Stimulated activated CD8-positive, alpha-beta memory T cell treated with anti-CD3 and anti-CD28 coated beads, Interleukin-15, amount 100 ng/mL, for 48 hours (primary cell): Measurements from ENCODE around the gene NLRP10.
A peak's percentile ranks its signal among the peaks of the same experiment; 100 is the strongest.
"Not testable (repeated sequence)": the region's sequence is repeated elsewhere in the genome, so short reads cannot be mapped to it uniquely, and the experiment has no call there.

Source experiments
- DNase-seq, 2 donors: peaks; one replicate each; pipeline ENCODE4 v3.0.0-alpha.2; 2020; ENCODE audit warnings: low read depth in 2 of 2

Gene NLRP10

DNA sequence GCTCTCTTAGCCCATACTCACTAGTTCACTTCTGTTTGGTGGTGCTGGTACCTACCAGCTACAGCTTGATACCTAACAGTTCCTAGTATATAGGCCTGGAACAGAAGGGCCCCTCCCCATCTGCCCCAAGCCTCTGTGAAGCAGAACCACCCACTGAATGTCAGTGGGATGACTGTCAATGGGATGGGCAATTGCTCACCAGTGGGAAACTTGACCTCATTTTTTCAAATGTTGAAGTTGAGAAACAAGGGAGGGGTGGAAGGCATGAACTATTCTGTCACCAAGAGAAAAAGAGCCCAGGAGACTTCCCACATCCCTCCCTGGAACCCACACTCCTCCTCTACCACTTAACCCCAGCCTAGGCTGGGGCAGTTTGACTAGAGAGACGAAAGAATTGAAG lies at the start of gene NLRP10:
Gene NLRP10 (minus strand): TSS at position 62 of the 400 bp plus-strand sequence. CDS start 1,952 bp downstream, outside the sequence.
- no peak for DNase-seq

DNA sequence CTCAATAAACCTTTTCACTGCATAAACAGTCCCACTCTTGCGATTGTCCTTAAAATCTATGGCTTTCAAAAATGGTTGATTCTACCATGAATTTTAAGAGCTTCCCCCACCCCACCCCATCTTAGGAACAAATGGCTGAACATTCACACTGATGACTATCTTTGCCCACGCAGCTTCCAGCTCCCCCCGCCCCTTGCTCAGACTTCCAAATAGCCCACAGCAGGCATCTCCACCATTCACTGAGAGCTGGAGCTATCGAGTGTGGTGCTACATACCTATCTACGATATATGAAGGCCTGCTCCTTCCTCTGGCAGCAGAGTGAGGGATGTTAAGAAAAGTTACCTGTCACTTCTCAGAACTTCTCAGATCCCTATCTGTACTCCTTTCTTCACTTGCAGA lies 48.6 kb upstream of the NLRP10 start:
- no peak for DNase-seq

DNA sequence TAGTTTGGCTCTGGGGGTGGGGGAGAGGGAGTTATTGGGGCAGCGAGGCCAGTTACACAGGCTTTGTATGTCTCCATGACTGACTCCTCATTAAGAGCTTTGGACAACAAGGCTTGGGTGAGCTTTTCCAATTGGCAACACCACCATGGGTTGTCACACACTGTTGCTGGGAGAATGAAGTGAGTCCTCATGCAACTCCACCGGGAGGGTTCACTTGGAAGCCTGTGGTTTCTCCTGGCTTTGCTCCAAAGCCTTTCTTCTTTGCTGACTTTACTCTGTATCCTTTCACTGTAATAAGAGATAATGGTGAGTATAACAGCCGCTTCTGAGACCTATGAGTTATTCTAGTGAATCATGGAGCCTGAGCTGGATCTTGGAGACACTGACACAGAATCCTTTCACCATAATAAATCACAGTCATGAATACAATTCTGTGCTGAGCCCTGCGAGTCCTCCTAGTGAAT lies 46.8 kb upstream of the NLRP10 start:
- no peak for DNase-seq

- DNase-seq, result no peak
Measured at GRCh38 chr11:8011371-8011770, 46.1 kb upstream of the NLRP10 start.

DNA sequence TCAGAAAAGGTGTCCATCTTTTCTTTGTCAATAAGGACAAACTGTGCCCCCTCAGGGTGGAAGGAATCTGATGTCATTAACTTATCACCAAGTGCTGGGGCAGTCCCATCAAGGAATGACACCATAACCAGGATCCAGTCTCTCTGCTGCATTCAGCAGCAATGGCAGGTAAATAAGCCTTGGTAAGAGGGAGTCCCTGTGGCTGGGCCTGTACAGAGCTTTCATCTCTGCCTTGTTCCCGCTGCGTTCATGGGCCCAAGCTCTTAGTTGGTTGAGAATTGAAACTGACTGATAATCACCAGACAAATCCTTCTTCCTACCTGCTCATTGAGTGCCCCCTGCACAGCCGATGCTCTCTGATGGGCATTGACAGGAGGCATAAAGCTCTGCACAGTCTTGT lies 44.6 kb upstream of the NLRP10 start:
- no peak for DNase-seq

GRCh38 chr11:8008212-8008611 lies 43.0 kb upstream of the NLRP10 start:
- DNase-seq, result no peak

DNA sequence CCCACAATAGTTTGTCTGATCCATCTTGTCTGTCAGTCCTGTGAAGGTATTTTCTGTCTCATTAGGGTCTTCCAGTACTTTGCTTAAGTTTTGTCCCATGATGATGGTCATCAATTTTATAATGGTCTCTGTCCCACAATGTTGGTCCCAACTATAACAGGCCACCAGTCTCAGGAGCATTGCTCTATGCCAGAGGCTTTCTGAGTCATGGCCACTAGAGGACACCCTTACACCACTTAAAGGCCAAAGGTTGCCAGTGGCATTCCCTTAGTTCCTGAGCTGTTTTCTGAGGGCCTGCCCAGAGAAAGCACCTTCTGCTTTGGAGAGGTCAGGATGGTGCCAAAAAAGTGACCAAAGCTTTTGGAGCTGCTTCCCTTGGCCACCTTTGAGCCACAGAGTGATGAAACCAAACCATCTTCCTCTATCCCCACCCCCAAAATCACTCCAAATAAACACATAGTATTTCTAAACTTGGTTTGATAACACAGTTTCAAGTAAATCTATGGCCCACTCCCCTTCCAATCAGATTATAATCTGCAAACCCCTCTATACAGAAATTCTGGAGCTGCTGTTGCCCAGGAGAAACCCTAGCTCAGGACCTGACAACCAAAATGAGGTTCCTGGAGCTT lies 41.2 kb upstream of the NLRP10 start:
- no peak for DNase-seq

GRCh38 chr11:8005556-8005955 lies 40.3 kb upstream of the NLRP10 start:
- no peak for DNase-seq

- DNase-seq, result no peak
Measured at GRCh38 chr11:8004008-8004407, 38.8 kb upstream of the NLRP10 start.

DNA sequence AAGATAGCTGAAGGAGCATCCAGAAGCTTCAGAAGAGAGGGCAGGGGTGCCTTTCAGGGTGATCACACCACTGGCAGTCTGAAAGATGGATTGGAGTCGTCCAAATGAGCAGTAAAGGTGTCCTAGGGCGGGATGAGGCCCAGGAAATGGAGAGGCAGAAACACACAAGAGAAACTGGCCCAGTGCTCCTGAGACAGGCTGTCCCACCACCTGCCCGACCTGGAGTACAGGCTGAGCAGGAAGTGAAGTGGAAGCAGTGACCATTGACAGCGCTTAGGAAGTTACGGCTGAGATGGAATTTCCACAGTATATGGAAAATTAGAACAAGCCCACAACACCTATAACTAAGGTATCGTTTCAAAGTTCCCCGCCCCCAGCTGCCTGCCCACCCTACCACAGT lies 37.9 kb upstream of the NLRP10 start:
- no peak for DNase-seq

DNA sequence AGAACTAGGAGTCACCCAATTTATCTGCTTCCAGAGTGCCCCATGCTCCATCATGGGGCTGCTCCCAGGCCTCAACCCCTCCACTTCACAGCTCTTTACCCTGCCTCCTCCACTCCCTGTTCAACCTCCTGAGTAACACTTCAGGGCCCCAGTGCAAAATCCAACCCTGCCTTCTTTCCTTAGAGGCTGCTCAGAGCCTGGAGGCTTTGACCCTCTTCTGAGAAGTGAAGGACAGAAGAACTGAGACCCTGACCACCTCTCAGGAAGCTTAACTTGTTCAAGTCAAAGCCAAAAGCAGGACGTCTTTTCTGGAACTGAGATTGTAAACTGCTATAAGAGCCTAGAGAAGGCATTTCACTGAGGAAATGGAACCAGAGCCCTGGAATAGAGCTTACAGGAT lies 37.4 kb upstream of the NLRP10 start:
- no peak for DNase-seq

DNA sequence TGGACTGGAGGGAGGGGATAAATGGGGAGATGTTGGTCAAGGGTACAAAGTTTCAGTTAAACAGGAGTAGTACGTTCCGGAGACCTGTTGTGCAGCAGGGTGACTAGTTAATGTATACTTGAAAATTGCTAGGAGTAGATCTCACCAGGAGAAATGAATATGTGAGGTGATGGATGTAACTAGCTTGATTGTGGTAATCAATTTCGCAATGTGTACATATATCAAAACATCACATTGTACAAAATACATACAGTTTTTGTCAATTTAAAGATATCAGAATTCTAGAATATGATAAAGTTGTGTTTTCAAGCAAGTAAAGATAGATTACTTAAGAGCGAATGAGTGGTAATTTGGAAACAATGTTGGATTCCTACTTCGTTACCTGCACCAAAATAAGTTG lies 35.1 kb upstream of the NLRP10 start:
- no peak for DNase-seq

DNA sequence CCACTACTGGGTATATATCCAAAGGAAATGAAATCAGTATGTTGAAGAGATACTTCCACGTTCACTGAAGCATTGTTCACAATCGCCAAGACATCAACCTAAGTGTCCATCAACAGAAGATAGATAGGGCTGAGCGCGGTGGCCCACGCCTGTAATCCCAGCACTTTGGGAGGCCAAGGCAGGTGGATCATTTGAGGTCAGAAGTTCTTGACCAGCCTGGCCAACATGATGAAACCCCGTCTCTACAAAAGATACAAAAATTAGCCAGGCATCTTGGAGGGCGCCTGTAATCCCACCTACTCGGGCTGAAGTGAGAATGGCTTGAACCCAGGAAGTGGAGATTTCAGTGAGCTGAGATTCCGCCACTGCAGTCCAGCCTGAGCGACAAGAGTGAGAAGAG lies 34.5 kb upstream of the NLRP10 start:
- no peak for DNase-seq

DNA sequence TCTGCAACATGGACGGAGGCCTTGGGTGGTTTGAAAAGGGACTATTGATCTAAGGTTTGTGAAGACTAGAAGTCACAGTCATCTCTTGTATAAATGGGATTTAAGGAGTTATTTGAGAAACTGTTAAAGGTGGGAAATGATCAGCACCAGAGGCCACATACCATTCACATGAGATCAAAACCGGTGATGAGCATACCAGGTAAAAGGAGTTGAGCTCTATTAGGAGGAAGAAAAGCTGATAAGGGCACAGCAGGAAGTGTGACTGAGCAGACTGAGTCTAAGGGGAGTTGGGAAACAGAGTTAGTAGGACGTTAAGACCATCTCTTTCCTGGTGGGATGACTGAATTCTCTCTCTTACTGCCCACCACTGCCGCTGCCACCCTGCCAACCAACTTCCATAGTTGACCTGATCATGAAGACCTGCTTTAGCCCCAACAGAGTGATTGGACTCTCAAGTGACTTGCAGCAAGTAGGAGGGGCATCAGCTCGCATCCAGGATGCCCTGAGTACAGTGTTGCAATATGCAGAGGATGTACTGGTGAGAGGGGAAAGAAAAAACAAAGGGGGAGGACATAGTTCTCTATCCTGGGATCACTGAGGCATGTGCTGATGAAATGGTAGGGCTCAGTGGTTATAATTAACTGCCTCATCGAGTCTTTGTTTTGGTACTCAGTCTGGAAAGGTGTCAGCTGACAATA lies 29.5 kb upstream of the NLRP10 start:
- DNase-seq, result no peak

- DNase-seq, result not testable (repeated sequence)
Measured at GRCh38 chr11:7987560-7987883, 22.3 kb upstream of the NLRP10 start.

DNA sequence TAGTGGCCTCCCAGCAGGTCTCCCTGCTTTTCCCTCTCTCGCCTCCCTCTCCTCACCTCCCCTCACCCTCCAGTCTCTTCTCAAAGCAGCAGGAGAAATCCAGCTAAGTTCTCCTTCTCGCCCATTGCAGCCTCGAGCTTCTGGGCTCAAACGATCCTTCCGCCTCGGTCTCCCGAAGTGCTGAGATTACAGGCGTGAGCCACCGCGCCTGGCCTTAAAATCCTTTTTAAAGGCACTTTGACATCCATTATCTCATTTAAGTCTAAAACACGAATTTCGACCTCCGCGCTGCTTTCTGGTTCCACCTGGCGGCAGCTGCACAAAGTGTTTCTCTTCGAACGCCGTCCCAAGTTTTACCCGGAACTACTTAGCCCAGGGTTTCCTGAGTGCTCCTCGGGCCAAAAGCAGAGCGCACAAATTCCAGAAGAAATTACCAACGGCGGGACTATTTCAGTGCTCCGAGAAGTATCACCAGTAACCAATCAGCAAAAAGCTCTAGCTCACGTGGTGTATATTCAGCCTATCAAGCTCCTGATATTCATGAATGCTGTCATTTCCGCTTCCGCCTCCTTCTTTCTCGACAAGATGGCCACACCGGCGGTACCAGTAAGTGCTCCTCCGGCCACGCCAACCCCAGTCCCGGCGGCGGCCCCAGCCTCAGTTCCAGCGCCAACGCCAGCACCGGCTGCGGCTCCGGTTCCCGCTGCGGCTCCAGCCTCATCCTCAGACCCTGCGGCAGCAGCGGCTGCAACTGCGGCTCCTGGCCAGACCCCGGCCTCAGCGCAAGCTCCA lies 21.7 kb upstream of the NLRP10 start, which contains the start of gene EIF3F:
Gene EIF3F (plus strand): TSS at position 570 of the 792 bp plus-strand sequence. CDS start 16 bp downstream, at position 586.
- peak; percentile 75 to 79 for DNase-seq

- no peak for DNase-seq
Measured at GRCh38 chr11:7983832-7984590, 18.8 kb upstream of the NLRP10 start.

DNA sequence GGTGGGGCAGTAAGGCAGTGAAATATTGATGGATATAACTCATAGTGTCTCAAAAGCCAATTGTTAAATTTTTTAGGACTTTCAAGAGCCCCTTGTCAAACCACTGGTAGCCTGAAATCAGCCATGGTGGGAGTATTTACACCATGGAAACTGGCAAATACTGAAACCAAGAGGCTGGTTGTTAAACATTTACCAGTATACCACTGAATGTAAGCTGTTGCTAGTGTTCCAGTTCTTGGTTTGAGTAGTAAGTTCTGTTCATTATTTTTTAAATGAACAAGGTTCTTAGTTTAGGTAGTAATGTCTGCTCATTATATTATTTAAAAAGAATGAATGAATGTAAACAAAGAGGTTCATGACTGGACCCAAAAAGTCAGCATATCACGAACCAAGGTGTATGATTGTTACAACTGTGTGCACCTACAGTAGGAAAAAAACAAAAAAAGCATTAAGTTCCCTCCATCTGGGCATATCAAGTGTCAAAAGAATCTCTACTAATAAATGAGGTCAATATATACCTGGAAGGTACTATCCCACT lies 17.4 kb upstream of the NLRP10 start:
- no peak for DNase-seq

- no peak for DNase-seq
Measured at GRCh38 chr11:7981619-7982157, 16.4 kb upstream of the NLRP10 start.

GRCh38 chr11:7977232-7977917 lies 12.1 kb upstream of the NLRP10 start:
- no peak for DNase-seq

DNA sequence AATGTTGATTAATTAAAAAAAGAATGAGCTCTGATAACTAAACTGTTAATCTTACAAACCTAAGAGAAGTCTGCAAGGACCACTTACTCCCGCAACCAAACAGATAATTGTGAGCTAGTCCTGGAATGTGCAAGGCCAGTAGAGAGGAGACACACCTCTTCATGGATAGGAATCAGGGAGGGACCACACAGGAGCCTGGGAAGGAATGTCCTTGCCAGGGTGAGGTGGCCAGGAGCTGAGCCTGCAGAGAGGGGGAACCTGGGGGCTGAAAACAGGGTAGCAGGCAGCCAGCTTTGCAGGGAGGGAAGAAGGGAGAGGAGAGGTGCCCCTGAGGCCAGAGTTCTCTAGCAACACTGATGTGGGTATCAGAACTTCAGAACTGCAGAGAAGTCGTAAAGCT lies 9.4 kb upstream of the NLRP10 start:
- DNase-seq, result no peak
